Neural cell (in vitro differentiated cells): ENCODE data around the gene GSX2. TPM values are rescaled to one million over a fixed set of nuclear protein-coding genes. Genes with fewer than 3 reads are reported as not detected.

ENCODE experiments used
- H2AFZ ChIP-seq: fragments of 200-600, 300-800 bp; sonication (generic), shearing (Covaris generic); 2 replicates; pipeline ENCODE4 v1.6.0; 2014; ENCODE audit warnings: low read depth, mild to moderate bottlenecking, antibody characterized with exemption, low read length, moderate library complexity
- H3F3A ChIP-seq: fragments of 200-600 bp; shearing (Covaris generic); 2 replicates; pipeline ENCODE4 v1.6.1; 2016; ENCODE audit warnings: mild to moderate bottlenecking, moderate library complexity, mixed read lengths, antibody characterized with exemption, low read length; ENCODE audit not compliant: insufficient read depth, poor library complexity, severe bottlenecking
- H3K27ac ChIP-seq: fragments of 200-600, 300-800 bp; sonication (generic), shearing (Covaris generic); 2 replicates; pipeline ENCODE4 v1.5.1; 2014; ENCODE audit warnings: mild to moderate bottlenecking, low read length, moderate library complexity
- H3K27me3 ChIP-seq: fragments of 300-800, 200-600 bp; sonication (generic), shearing (Covaris generic); 2 replicates; pipeline ENCODE4 v1.6.0; 2014; ENCODE audit warnings: mild to moderate bottlenecking, low read depth, low read length, moderate library complexity; ENCODE audit not compliant: insufficient read depth
- H3K36me3 ChIP-seq: fragments of 300-800, 200-600 bp; sonication (generic), shearing (Covaris generic); 2 replicates; pipeline ENCODE4 v1.5.1; 2014; ENCODE audit warnings: mild to moderate bottlenecking, antibody characterized with exemption, low read length, moderate library complexity; ENCODE audit not compliant: insufficient read depth
- H3K4me2 ChIP-seq: fragments of 300-800, 200-600 bp; sonication (generic), shearing (Covaris generic); 2 replicates; pipeline ENCODE4 v1.6.0; 2014; ENCODE audit warnings: mild to moderate bottlenecking, low read length
- H3K4me3 ChIP-seq: fragments of 300-800, 200-600 bp; sonication (generic), shearing (Covaris generic); 2 replicates; pipeline ENCODE4 v1.5.1; 2014; ENCODE audit warnings: mild to moderate bottlenecking, low read length, moderate library complexity
- H3K79me2 ChIP-seq: fragments of 200-600 bp; shearing (Covaris generic); replicated peaks from 2 replicates; pipeline ENCODE4 v1.6.0; 2014; ENCODE audit warnings: mild to moderate bottlenecking, low read length, moderate library complexity; ENCODE audit not compliant: insufficient read depth
- H3K9ac ChIP-seq: fragments of 300-800, 200-600 bp; sonication (generic), shearing (Covaris generic); 2 replicates; pipeline ENCODE4 v1.6.1; 2016; ENCODE audit warnings: mild to moderate bottlenecking, low read length, mixed read lengths
- H3K9me2 ChIP-seq: fragments of 200-600 bp; shearing (Covaris generic); 2 replicates; pipeline ENCODE4 v1.6.1; 2016; ENCODE audit warnings: mild to moderate bottlenecking, low read length, mixed read lengths; ENCODE audit not compliant: insufficient read depth
- H3K9me3 ChIP-seq: fragments of 200-600, 300-800 bp; sonication (generic), shearing (Covaris generic); 2 replicates; pipeline ENCODE4 v1.6.1; 2016; ENCODE audit warnings: mild to moderate bottlenecking, mixed run types, low read length, moderate library complexity, mixed read lengths
- H4K20me1 ChIP-seq: fragments of 200-600 bp; shearing (Covaris generic); 2 replicates; pipeline ENCODE4 v1.6.1; 2016; ENCODE audit warnings: mild to moderate bottlenecking, mixed run types; ENCODE audit not compliant: insufficient read depth
- EP300 ChIP-seq: fragments of 450-650 bp; conservative IDR thresholded peaks from 2 replicates; pipeline ENCODE4 v1.6.1; 2014; ENCODE audit warnings: antibody characterized with exemption, mild to moderate bottlenecking, moderate library complexity; ENCODE audit not compliant: poor library complexity, severe bottlenecking
- EZH2 ChIP-seq: fragments of 200-600, 300-800 bp; shearing (Covaris generic), sonication (generic); IDR thresholded peaks from 2 replicates; pipeline ENCODE4 v1.6.1; 2014; ENCODE audit warnings: antibody characterized with exemption, low read length, borderline replicate concordance, mild to moderate bottlenecking; ENCODE audit not compliant: insufficient read depth, poor library complexity, severe bottlenecking
- MXI1 ChIP-seq: fragments of 450-650 bp; conservative IDR thresholded peaks from 2 replicates; pipeline ENCODE4 v1.6.1; 2014; ENCODE audit warnings: antibody characterized with exemption, mild to moderate bottlenecking; ENCODE audit not compliant: poor library complexity, severe bottlenecking
- POLR2AphosphoS5 ChIP-seq: IDR thresholded peaks from 2 replicates; pipeline ENCODE4 v1.6.1; 2012
- RAD21 ChIP-seq: fragments of 450-650 bp; conservative IDR thresholded peaks from 2 replicates; pipeline ENCODE4 v1.6.1; 2014; ENCODE audit warnings: antibody characterized with exemption, mild to moderate bottlenecking, moderate library complexity
- SMC3 ChIP-seq: fragments of 450-650 bp; conservative IDR thresholded peaks from 2 replicates; pipeline ENCODE4 v1.6.1; 2014; ENCODE audit warnings: antibody characterized with exemption, mild to moderate bottlenecking, moderate library complexity; ENCODE audit not compliant: poor library complexity
- TAF1 ChIP-seq: IDR thresholded peaks from 2 replicates; pipeline ENCODE4 v1.6.1; 2012; ENCODE audit warnings: low read depth
- polyA plus RNA-seq: library from polyadenylated mRNA; depleted of rRNA; stranded (reverse); fragments of >200 nt; gene quantifications from 2 replicates; pipeline ENCODE4 v1.2.3, GENCODE V29; 2014
- TF ChIP-seq, protein P1 (sequence below): fragments of 450-650 bp; IDR thresholded peaks from 2 replicates; pipeline ENCODE4 v1.5.1; 2014; ENCODE audit warnings: antibody characterized with exemption, mild to moderate bottlenecking, moderate library complexity; ENCODE audit not compliant: poor library complexity, severe bottlenecking
- TF ChIP-seq, protein P2 (sequence below): IDR thresholded peaks from 2 replicates; pipeline ENCODE4 v1.6.1; 2012; ENCODE audit warnings: borderline replicate concordance

Gene GSX2
- polyA plus RNA-seq, 1 donor from 2014 or later = 0.87 TPM

DNA sequence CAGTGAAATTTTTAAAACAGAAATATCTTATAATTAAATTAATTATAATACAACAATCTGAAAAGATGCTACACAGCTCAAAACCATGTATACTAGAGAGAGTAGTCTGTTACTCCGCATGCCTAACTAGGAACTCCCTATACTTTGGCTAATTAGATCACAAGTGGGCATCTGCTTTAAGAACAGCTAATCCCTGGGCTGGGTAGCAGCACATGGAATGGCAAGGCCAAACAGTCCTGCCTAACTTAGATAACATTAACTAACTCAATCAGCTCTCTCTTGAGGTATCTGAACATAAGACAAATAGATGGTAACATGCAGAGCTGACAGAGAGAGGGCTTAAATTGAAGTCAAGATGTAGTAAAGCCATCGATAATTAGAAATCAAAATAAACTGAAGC lies 45.5 kb upstream of the GSX2 start:
- Histone ChIP-seq H3K9me3 (no peaks in the 10 kb centered on the region), H3K27ac (no peak overlapping the region), H3K36me3 (no peaks in the 10 kb centered on the region), H2AFZ (no peak overlapping the region), H3K9ac (no peak overlapping the region), H3K9me2 (no peaks in the 10 kb centered on the region), H3K4me2 (no peak overlapping the region), H3F3A (no peaks in the 10 kb centered on the region), H4K20me1 (no peaks in the 10 kb centered on the region), H3K79me2 (peaks cover 95% of the 10 kb centered on the region), H3K4me3 (no peak overlapping the region), H3K27me3 (no peaks in the 10 kb centered on the region)
- no peak for TF ChIP-seq POLR2AphosphoS5
- TF ChIP-seq EZH2 = no peak
- TF ChIP-seq, protein P1, sequence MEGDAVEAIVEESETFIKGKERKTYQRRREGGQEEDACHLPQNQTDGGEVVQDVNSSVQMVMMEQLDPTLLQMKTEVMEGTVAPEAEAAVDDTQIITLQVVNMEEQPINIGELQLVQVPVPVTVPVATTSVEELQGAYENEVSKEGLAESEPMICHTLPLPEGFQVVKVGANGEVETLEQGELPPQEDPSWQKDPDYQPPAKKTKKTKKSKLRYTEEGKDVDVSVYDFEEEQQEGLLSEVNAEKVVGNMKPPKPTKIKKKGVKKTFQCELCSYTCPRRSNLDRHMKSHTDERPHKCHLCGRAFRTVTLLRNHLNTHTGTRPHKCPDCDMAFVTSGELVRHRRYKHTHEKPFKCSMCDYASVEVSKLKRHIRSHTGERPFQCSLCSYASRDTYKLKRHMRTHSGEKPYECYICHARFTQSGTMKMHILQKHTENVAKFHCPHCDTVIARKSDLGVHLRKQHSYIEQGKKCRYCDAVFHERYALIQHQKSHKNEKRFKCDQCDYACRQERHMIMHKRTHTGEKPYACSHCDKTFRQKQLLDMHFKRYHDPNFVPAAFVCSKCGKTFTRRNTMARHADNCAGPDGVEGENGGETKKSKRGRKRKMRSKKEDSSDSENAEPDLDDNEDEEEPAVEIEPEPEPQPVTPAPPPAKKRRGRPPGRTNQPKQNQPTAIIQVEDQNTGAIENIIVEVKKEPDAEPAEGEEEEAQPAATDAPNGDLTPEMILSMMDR = no peak
- TF ChIP-seq MXI1 = no peak
- no peak for TF ChIP-seq EP300
- no peak for TF ChIP-seq RAD21
- TF ChIP-seq SMC3 = no peak
- TF ChIP-seq TAF1 = no peak

DNA sequence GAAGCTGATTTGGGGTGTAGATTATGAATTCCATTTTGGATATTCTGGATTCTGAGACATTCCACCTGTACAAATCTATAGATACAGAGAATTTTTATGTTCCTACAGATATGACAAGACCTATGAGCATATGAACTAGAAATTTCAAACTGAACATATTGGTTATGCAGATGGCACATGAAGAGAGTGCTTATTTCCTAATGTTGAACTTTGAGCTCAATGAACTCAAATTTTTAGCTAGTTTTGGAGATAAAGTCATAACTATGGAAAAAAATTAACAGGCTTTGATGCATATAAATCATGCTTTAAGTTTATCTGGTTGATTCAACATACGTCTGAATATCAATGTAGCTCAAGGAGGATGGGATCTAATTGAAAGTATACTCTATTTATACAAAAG lies 44.5 kb upstream of the GSX2 start:
- Histone ChIP-seq H3F3A (no peaks in the 10 kb centered on the region), H3K79me2 (peaks cover 96% of the 10 kb centered on the region), H3K9me3 (no peaks in the 10 kb centered on the region), H3K9me2 (no peaks in the 10 kb centered on the region), H3K36me3 (no peaks in the 10 kb centered on the region), H3K4me3 (no peak overlapping the region), H3K4me2 (no peak overlapping the region), H3K27me3 (no peaks in the 10 kb centered on the region), H3K27ac (no peak overlapping the region), H3K9ac (no peak overlapping the region), H4K20me1 (no peaks in the 10 kb centered on the region), H2AFZ (no peak overlapping the region)
- TF ChIP-seq, protein P1 = no peak
- TF ChIP-seq EP300 = no peak
- TF ChIP-seq POLR2AphosphoS5 = no peak
- TF ChIP-seq TAF1 = no peak
- TF ChIP-seq, protein P2, sequence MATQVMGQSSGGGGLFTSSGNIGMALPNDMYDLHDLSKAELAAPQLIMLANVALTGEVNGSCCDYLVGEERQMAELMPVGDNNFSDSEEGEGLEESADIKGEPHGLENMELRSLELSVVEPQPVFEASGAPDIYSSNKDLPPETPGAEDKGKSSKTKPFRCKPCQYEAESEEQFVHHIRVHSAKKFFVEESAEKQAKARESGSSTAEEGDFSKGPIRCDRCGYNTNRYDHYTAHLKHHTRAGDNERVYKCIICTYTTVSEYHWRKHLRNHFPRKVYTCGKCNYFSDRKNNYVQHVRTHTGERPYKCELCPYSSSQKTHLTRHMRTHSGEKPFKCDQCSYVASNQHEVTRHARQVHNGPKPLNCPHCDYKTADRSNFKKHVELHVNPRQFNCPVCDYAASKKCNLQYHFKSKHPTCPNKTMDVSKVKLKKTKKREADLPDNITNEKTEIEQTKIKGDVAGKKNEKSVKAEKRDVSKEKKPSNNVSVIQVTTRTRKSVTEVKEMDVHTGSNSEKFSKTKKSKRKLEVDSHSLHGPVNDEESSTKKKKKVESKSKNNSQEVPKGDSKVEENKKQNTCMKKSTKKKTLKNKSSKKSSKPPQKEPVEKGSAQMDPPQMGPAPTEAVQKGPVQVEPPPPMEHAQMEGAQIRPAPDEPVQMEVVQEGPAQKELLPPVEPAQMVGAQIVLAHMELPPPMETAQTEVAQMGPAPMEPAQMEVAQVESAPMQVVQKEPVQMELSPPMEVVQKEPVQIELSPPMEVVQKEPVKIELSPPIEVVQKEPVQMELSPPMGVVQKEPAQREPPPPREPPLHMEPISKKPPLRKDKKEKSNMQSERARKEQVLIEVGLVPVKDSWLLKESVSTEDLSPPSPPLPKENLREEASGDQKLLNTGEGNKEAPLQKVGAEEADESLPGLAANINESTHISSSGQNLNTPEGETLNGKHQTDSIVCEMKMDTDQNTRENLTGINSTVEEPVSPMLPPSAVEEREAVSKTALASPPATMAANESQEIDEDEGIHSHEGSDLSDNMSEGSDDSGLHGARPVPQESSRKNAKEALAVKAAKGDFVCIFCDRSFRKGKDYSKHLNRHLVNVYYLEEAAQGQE = no peak
